Activated naive CD8-positive, alpha-beta T cell treated with anti-CD3 and anti-CD28 coated beads, Interleukin-2, amount 50 U/mL, for 16 hours (primary cell): Measurements from ENCODE around the gene THAP3.

Source experiments
- DNase-seq: peaks from one replicate; pipeline ENCODE4 v3.0.0-alpha.2; 2020; ENCODE audit warnings: low read depth, low spot score

THAP3 gene

DNA sequence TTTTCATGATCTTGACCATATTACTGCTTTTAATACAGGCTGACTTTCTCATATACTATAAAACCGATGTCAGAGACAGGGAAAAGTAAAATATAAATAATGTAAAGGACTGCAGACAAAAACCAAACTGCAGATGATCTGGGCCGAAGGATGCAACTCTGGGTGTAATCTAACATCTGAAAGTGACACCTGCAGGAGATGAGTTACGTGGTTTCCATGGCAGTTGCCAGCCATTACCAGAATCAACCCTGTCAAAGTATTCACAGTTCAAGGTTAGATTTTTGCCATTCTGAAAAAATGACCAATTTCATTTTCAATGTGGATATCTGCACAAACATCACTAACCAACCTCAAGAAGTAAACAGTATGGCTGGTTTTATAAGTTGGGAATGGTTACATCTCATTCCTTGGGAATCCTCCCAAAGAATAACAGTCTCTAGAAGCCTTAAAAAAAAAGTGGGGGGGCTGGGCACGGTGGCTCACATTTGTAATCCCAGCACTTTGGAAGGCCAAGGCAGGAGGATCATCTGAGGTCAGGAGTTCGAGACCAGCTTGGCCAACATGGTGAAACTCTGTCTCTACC is 49.2 kb downstream of the THAP3 start:
- no peak for DNase-seq

DNA sequence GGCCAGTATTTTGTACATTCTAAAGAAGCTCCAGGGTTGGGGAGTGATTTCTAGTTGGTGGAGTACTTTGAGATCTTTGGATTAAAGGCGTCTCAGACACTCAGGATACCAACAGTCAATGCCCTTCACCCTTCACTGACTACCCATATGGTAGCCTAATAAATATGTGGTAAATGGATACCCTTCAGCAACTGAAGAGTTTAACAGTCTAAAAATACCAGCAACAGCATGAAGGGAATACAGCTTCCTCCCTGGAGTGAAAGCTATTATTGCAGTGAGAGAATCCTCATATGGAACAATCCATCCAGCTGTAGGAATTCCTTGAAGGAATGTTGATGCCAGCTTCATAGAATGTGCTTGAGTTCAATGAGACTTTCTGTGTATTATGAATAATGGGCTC is 50.1 kb downstream of the THAP3 start:
- DNase-seq = no peak

DNA sequence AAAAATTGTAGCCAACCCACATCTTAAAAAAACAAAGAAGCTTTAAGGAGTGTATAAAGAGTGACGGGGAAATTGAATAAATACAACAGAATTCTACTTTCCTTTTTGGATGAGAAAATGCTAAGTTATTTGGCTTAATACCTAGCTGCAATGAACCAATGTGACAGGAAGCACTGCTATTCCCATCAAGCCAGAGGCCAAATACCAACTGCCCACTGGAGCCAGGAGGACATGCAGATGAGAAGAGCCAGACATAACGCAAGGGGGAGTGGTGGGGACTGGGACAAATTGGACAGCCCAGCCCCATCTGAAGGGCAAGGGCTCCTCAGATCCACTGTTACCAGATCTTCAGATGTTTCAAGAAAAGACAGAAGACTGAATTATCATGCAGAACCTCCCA is 51.3 kb downstream of the THAP3 start:
- no peak for DNase-seq
